Osteoblast (primary cell): ENCODE data around the gene SLC39A11. TPM values are rescaled to one million over a fixed set of nuclear protein-coding genes. Genes with fewer than 3 reads are reported as not detected.

Experiments used
- DNase-seq: peaks from one replicate; pipeline ENCODE4 v3.0.0; 2011; ENCODE audit warnings: low spot score, mixed read lengths; ENCODE audit not compliant: insufficient read length; ENCODE audit errors: missing footprints
- H2AFZ ChIP-seq: 2 replicates; pipeline ENCODE4 v1.6.0; 2011; ENCODE audit warnings: mild to moderate bottlenecking, low read length
- H3K27ac ChIP-seq: 2 replicates; pipeline ENCODE4 v1.5.1; 2011; ENCODE audit warnings: mild to moderate bottlenecking, low read depth, low read length, moderate library complexity
- H3K27me3 ChIP-seq: 2 replicates; pipeline ENCODE4 v1.6.0; 2012; ENCODE audit warnings: mild to moderate bottlenecking, control low read depth, inconsistent platforms, low read length, moderate library complexity; ENCODE audit not compliant: insufficient read depth
- H3K36me3 ChIP-seq: 2 replicates; pipeline ENCODE4 v1.5.1; 2011; ENCODE audit warnings: mild to moderate bottlenecking, low read length, control low read depth, moderate library complexity; ENCODE audit not compliant: insufficient read depth
- H3K4me1 ChIP-seq: 2 replicates; pipeline ENCODE4 v1.5.1; 2011; ENCODE audit warnings: mild to moderate bottlenecking, low read length, control low read depth, moderate library complexity; ENCODE audit not compliant: insufficient read depth
- H3K4me2 ChIP-seq: 2 replicates; pipeline ENCODE4 v1.6.0; 2011; ENCODE audit warnings: mild to moderate bottlenecking, low read length; ENCODE audit not compliant: insufficient read depth
- H3K4me3 ChIP-seq: fragments of 200-600 bp; sonication (generic); 3 replicates; pipeline ENCODE4 v1.5.1; 2012; ENCODE audit warnings: mild to moderate bottlenecking, low read length, inconsistent platforms; ENCODE audit not compliant: insufficient read depth
- H3K79me2 ChIP-seq: 2 replicates; pipeline ENCODE4 v1.6.0; 2012; ENCODE audit warnings: mild to moderate bottlenecking, low read length, control low read depth, inconsistent platforms; ENCODE audit not compliant: insufficient read depth
- H3K9me3 ChIP-seq: 2 replicates; pipeline ENCODE4 v1.5.1; 2011; ENCODE audit warnings: low read depth, low read length, control low read depth
- H4K20me1 ChIP-seq: 2 replicates; pipeline ENCODE4 v1.6.0; 2012; ENCODE audit warnings: mild to moderate bottlenecking, low read length, control low read depth; ENCODE audit not compliant: insufficient read depth
- CTCF ChIP-seq: IDR thresholded peaks from 2 replicates; pipeline ENCODE4 v1.5.1; 2011; ENCODE audit warnings: mild to moderate bottlenecking, low read depth, low read length, moderate library complexity; ENCODE audit errors: extremely low read depth
- total RNA-seq: library from RNA; depleted of rRNA; stranded (reverse); fragments of >200 nt; gene quantifications from 2 replicates; pipeline ENCODE4 v1.2.3, GENCODE V29; 2012

The SLC39A11 gene
- total RNA-seq, 1 donor = 27.1 TPM

- Histone ChIP-seq H2AFZ (no peak overlapping the region), H3K27me3 (peaks cover 3% of the 10 kb centered on the region), H3K4me3 (no peak overlapping the region), H3K4me2 (no peak overlapping the region), H3K4me1 (no peaks in the 10 kb centered on the region), H3K79me2 (no peaks in the 10 kb centered on the region), H3K36me3 (no peaks in the 10 kb centered on the region), H3K9me3 (no peaks in the 10 kb centered on the region), H4K20me1 (no peaks in the 10 kb centered on the region), H3K27ac (no peak overlapping the region)
- no peak for DNase-seq
- no peak for TF ChIP-seq CTCF
Observed at GRCh38 chr17:73103641-73104335, 11.3 kb upstream of the SLC39A11 start.

- no peaks in the 10 kb centered on the region for H3K27me3 ChIP-seq
- no peaks in the 10 kb centered on the region for H3K36me3 ChIP-seq
- peaks cover 11% of the 10 kb centered on the region for H3K4me1 ChIP-seq
- H3K27ac ChIP-seq = no peak overlapping the region
- no peak for TF ChIP-seq CTCF
- H3K4me2 ChIP-seq = no peak overlapping the region
- H3K9me3 ChIP-seq = no peaks in the 10 kb centered on the region
- H4K20me1 ChIP-seq = no peaks in the 10 kb centered on the region
- DNase-seq = no peak
- no peak overlapping the region for H2AFZ ChIP-seq
- H3K79me2 ChIP-seq = no peaks in the 10 kb centered on the region
- no peak overlapping the region for H3K4me3 ChIP-seq
Observed at GRCh38 chr17:73101031-73101430, 8.5 kb upstream of the SLC39A11 start.

GRCh38 chr17:73100363-73100762 is 7.9 kb upstream of the SLC39A11 start:
- no peaks in the 10 kb centered on the region for H3K27me3 ChIP-seq
- H3K4me1 ChIP-seq = peaks cover 11% of the 10 kb centered on the region
- H3K79me2 ChIP-seq = no peaks in the 10 kb centered on the region
- H3K27ac ChIP-seq = no peak overlapping the region
- H3K36me3 ChIP-seq = no peaks in the 10 kb centered on the region
- H3K4me2 ChIP-seq = no peak overlapping the region
- no peaks in the 10 kb centered on the region for H3K9me3 ChIP-seq
- no peak for DNase-seq
- no peak overlapping the region for H2AFZ ChIP-seq
- no peak for TF ChIP-seq CTCF
- no peak overlapping the region for H3K4me3 ChIP-seq
- no peaks in the 10 kb centered on the region for H4K20me1 ChIP-seq

GRCh38 chr17:73099511-73099910 is 7.0 kb upstream of the SLC39A11 start:
- TF ChIP-seq CTCF = no peak
- no peak overlapping the region for H3K4me2 ChIP-seq
- no peaks in the 10 kb centered on the region for H3K9me3 ChIP-seq
- DNase-seq = no peak
- no peak overlapping the region for H2AFZ ChIP-seq
- no peaks in the 10 kb centered on the region for H4K20me1 ChIP-seq
- no peak overlapping the region for H3K4me3 ChIP-seq
- H3K79me2 ChIP-seq = no peaks in the 10 kb centered on the region
- peaks cover 11% of the 10 kb centered on the region for H3K4me1 ChIP-seq
- H3K27me3 ChIP-seq = no peaks in the 10 kb centered on the region
- no peak overlapping the region for H3K27ac ChIP-seq
- H3K36me3 ChIP-seq = no peaks in the 10 kb centered on the region
